Gastroesophageal sphincter (tissue), 3 donors: ENCODE measurements around the gene PSD4.

ENCODE experiments used
- CTCF ChIP-seq, 4 experiments: fragments of 200-600 bp in 2 of 4; fragments of 450-650 bp in 2 of 4; sonication (generic) in 1 of 4; IDR thresholded peaks; one replicate each; pipeline ENCODE4 v1.5.1; 2017 to 2019; ENCODE audit warnings: antibody characterized with exemption in 4 of 4, mild to moderate bottlenecking in 2 of 4, moderate library complexity in 2 of 4
- EP300 ChIP-seq: sonication (generic); formaldehyde crosslinking; IDR thresholded peaks from one replicate; pipeline ENCODE4 v1.6.1; 2017; ENCODE audit warnings: antibody characterized with exemption, mild to moderate bottlenecking
- POLR2A ChIP-seq, 2 donors: fragments of 450-650 bp; IDR thresholded peaks; one replicate each; pipeline ENCODE4 v1.6.1; 2017; ENCODE audit warnings: antibody characterized with exemption in 2 of 2, mild to moderate bottlenecking in 2 of 2, moderate library complexity in 1 of 2

- TF ChIP-seq CTCF (IDR thresholded peaks at IDR 0.05) (no peak), EP300 (no peak), POLR2A (IDR thresholded peaks at IDR 0.05) (no peak)
Observed at GRCh38 chr2:113215056-113215455, 41.3 kb downstream of the PSD4 start.
